Activated B cell treated with CpG ODN at 0.5 μM for 24 hours (primary cell): Measurements from ENCODE around the gene PRLR. TPM values are rescaled to one million over a fixed set of nuclear protein-coding genes. Genes with fewer than 3 reads are reported as not detected.
"Not testable (repeated sequence)": the region's sequence is repeated elsewhere in the genome, so short reads cannot be mapped to it uniquely, and the experiment has no call there.

Experiments
- ATAC-seq: fragments of 200-7000 bp; cut with Tn5 transposase; one replicate; pipeline ENCODE4 v1.10.0; 2021; ENCODE audit warnings: low read depth, mild to moderate bottlenecking, moderate library complexity
- CTCF ChIA-PET: fragments of 350-600 bp; sonication (Branson Sonifier 250); formaldehyde crosslinking; loops from one replicate; lab custom pipeline; 2021; ENCODE audit warnings: antibody characterized with exemption; lab: Charles Lee
- POLR2A ChIA-PET: fragments of 350-600 bp; sonication (Branson Sonifier 250); formaldehyde crosslinking; loops from one replicate; lab custom pipeline; 2021; ENCODE audit warnings: antibody characterized with exemption; lab: Charles Lee
- DNase-seq: peaks from one replicate; pipeline ENCODE4 v3.0.0; 2022
- H3K27ac Mint-ChIP-seq: one replicate; pipeline ENCODE4 v1.8.0; 2020; ENCODE audit warnings: mixed read lengths
- H3K27me3 Mint-ChIP-seq: one replicate; pipeline ENCODE4 v1.8.0; 2021; ENCODE audit warnings: mixed read lengths
- H3K36me3 Mint-ChIP-seq: one replicate; pipeline ENCODE4 v1.8.0; 2021; ENCODE audit warnings: low read depth, mixed read lengths
- H3K4me1 Mint-ChIP-seq: one replicate; pipeline ENCODE4 v1.8.0; 2021; ENCODE audit warnings: mixed read lengths
- H3K4me3 Mint-ChIP-seq: one replicate; pipeline ENCODE4 v1.8.0; 2020; ENCODE audit warnings: mild to moderate bottlenecking, mixed read lengths
- H3K9me3 Mint-ChIP-seq: one replicate; pipeline ENCODE4 v1.8.0; 2020; ENCODE audit warnings: mixed read lengths
- CTCF ChIP-seq: fragments of 200-600 bp; IDR thresholded peaks from one replicate; pipeline ENCODE4 v1.8.0; 2022; ENCODE audit warnings: antibody characterized with exemption, mild to moderate bottlenecking
- intact Hi-C: fragments of 100-400 bp; cut with micrococcal nuclease; formaldehyde crosslinking; loops from one replicate; pipeline ENCODE4 v1.15.1; 2024
- total RNA-seq: library from RNA; stranded (reverse); gene quantifications from 2 replicates; pipeline ENCODE4 v1.2.3, GENCODE V29; 2022

PRLR gene
- total RNA-seq, 1 donor from 2014 or later, result 3.7 TPM

- no peak for DNase-seq
- ATAC-seq, result no peak
- H3K9me3 Mint-ChIP-seq, result no peaks in the 10 kb centered on the region
- POLR2A ChIA-PET, result no interaction called here
- H3K27ac Mint-ChIP-seq, result no peak overlapping the region
- TF ChIP-seq CTCF, result no peak
- no peaks in the 10 kb centered on the region for H3K36me3 Mint-ChIP-seq
- intact Hi-C loops, result no loop called here
- H3K27me3 Mint-ChIP-seq, result no peaks in the 10 kb centered on the region
- no peak overlapping the region for H3K4me3 Mint-ChIP-seq
- no peaks in the 10 kb centered on the region for H3K4me1 Mint-ChIP-seq
- CTCF ChIA-PET, result no interaction called here
These were observed 109.6 kb downstream of the PRLR start for GRCh38 chr5:35120715-35121114.

DNA sequence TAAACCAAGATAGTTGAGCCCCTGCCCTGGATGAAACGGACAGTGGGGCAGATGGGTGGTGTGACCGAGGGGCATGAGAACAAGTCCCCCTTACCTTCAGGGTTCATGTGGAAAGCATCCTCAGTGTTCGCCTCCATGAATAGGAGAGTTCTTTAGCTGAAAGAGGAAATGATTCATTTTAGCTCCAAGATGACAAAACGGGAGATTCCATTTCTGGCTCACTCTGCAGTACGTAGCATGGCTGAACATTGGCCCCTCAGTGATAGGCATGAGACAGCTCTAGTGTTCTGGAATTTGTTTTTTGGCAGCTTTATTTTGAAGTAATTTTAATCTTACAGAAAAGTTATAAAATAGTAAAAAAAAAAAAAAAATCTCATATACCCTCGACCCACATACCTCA, 112.3 kb downstream of the PRLR start:
- TF ChIP-seq CTCF, result no peak
- no peaks in the 10 kb centered on the region for H3K4me1 Mint-ChIP-seq
- intact Hi-C loops, result no loop called here
- no peak overlapping the region for H3K4me3 Mint-ChIP-seq
- ATAC-seq (no peak), DNase-seq (no peak)
- POLR2A ChIA-PET, result interaction anchor here (0.7 kb wide), 1 partner anchor 44 kb away, joined by 4 read pairs; no protein-coding TSS in a partner anchor
- H3K36me3 Mint-ChIP-seq, result no peaks in the 10 kb centered on the region
- no peaks in the 10 kb centered on the region for H3K9me3 Mint-ChIP-seq
- no peak overlapping the region for H3K27ac Mint-ChIP-seq
- CTCF ChIA-PET, result no interaction called here
- H3K27me3 Mint-ChIP-seq, result no peaks in the 10 kb centered on the region

DNA sequence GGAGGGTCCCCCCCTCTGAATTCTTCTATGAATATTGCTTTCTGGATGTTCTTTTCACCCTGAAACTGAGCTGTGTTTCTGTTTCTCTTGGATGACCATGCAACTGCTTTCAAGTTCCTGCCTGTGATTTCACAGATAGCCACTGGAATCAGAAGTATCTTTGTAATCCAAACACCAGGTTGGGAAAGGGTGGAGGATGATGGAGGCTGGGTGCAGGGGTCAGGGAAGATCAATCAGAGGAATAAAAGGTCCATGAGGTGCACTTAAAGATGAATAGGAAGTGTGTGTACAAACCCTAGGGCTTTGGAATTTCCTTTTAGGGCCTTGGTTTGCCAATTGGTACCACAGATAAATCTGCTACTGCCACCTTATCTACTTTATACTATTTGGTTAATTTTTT, 114.4 kb downstream of the PRLR start:
- H3K27me3 Mint-ChIP-seq, result no peaks in the 10 kb centered on the region
- ATAC-seq (no peak), DNase-seq (no peak)
- no peak overlapping the region for H3K27ac Mint-ChIP-seq
- H3K9me3 Mint-ChIP-seq, result no peaks in the 10 kb centered on the region
- H3K36me3 Mint-ChIP-seq, result no peaks in the 10 kb centered on the region
- H3K4me3 Mint-ChIP-seq, result no peak overlapping the region
- ChIA-PET POLR2A (no interaction called here), CTCF (no interaction called here)
- intact Hi-C loops, result no loop called here
- no peaks in the 10 kb centered on the region for H3K4me1 Mint-ChIP-seq
- TF ChIP-seq CTCF, result no peak

GRCh38 chr5:35114698-35115097, 115.6 kb downstream of the PRLR start:
- intact Hi-C loops, result no loop called here
- H3K4me3 Mint-ChIP-seq, result no peak overlapping the region
- POLR2A ChIA-PET, result no interaction called here
- DNase-seq (no peak), ATAC-seq (no peak)
- no peaks in the 10 kb centered on the region for H3K27me3 Mint-ChIP-seq
- TF ChIP-seq CTCF, result no peak
- H3K27ac Mint-ChIP-seq, result no peak overlapping the region
- no peaks in the 10 kb centered on the region for H3K36me3 Mint-ChIP-seq
- H3K4me1 Mint-ChIP-seq, result no peaks in the 10 kb centered on the region
- no peaks in the 10 kb centered on the region for H3K9me3 Mint-ChIP-seq
- CTCF ChIA-PET, result no interaction called here

DNA sequence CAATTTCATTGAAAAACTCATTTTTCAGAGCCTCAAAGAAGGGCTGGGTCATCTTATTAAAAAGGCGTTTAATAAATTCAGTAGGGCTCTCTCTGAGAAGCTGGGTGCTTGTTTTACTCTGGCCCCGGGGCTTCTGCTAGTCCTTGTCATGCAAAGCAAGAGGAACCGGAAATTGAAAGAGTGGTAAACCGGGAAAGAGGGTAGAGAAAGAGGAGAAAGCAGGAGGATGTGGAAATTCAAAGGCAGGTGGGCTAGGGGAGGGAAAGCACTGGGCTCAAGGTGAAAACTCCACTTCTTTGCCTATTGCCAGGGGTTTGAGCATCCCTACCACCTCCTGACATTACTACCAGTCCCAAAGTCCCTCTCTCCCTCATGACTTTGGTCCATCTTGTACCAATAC, 118.0 kb downstream of the PRLR start:
- Mint-ChIP-seq H3K9me3 (no peaks in the 10 kb centered on the region), H3K4me1 (no peaks in the 10 kb centered on the region), H3K36me3 (no peaks in the 10 kb centered on the region), H3K27ac (no peak overlapping the region), H3K27me3 (no peaks in the 10 kb centered on the region), H3K4me3 (no peak overlapping the region)
- no peak for TF ChIP-seq CTCF
- DNase-seq, result no peak
- intact Hi-C loops, result no loop called here
- CTCF ChIA-PET, result no interaction called here
- no peak for ATAC-seq
- POLR2A ChIA-PET, result no interaction called here

- H3K27me3 Mint-ChIP-seq, result peaks cover 14% of the 10 kb centered on the region
- CTCF ChIA-PET, intact Hi-C loops, H3K9me3 Mint-ChIP-seq, H3K36me3 Mint-ChIP-seq, ATAC-seq, POLR2A ChIA-PET, DNase-seq, H3K4me1 Mint-ChIP-seq, H3K4me3 Mint-ChIP-seq, H3K27ac Mint-ChIP-seq: not testable (repeated sequence)
These were observed 125.7 kb downstream of the PRLR start for GRCh38 chr5:35104550-35104949.
